H9 (cell line): ENCODE measurements around the gene BCAS1. TPM values are rescaled to one million over a fixed set of nuclear protein-coding genes. Genes with fewer than 3 reads are reported as not detected.

ENCODE experiments used
- DNase-seq: peaks from one replicate; pipeline ENCODE4 v3.0.0-alpha.2; 2017
- H2AFZ ChIP-seq: one replicate; pipeline ENCODE4 v1.6.1; 2013; ENCODE audit warnings: mild to moderate bottlenecking, low read length, control low read depth, moderate library complexity
- H2AK5ac ChIP-seq: 2 replicates; pipeline ENCODE4 v1.6.1; 2013; ENCODE audit warnings: low read length, control low read depth, mixed read lengths; ENCODE audit not compliant: insufficient read length
- H2BK120ac ChIP-seq: one replicate; pipeline ENCODE4 v1.6.1; 2013; ENCODE audit warnings: low read depth, mild to moderate bottlenecking, low read length, control low read depth, inconsistent platforms; ENCODE audit not compliant: poor library complexity, severe bottlenecking
- H2BK12ac ChIP-seq: 2 replicates; pipeline ENCODE4 v1.6.1; 2013; ENCODE audit warnings: low read length, control low read depth, mixed read lengths, low read depth; ENCODE audit not compliant: insufficient read length
- H2BK15ac ChIP-seq: 2 replicates; pipeline ENCODE4 v1.6.1; 2013; ENCODE audit warnings: low read depth, low read length, control low read depth
- H2BK20ac ChIP-seq: one replicate; pipeline ENCODE4 v1.6.1; 2013; ENCODE audit warnings: low read depth, mild to moderate bottlenecking, low read length, control low read depth, inconsistent platforms; ENCODE audit not compliant: poor library complexity, severe bottlenecking
- H2BK5ac ChIP-seq: 2 replicates; pipeline ENCODE4 v1.6.1; 2013; ENCODE audit warnings: low read length, control low read depth, mixed read lengths; ENCODE audit not compliant: insufficient read length
- H3K14ac ChIP-seq: 2 replicates; pipeline ENCODE4 v1.6.1; 2013; ENCODE audit warnings: low read length, control low read depth; ENCODE audit not compliant: insufficient read depth
- H3K18ac ChIP-seq: 2 replicates; pipeline ENCODE4 v1.6.1; 2013; ENCODE audit warnings: low read depth, mild to moderate bottlenecking, mixed read lengths, low read length, control low read depth; ENCODE audit not compliant: insufficient read length
- H3K23ac ChIP-seq: 2 replicates; pipeline ENCODE4 v1.6.1; 2013; ENCODE audit warnings: low read length, control low read depth, mixed read lengths, low read depth; ENCODE audit not compliant: insufficient read length
- H3K23me2 ChIP-seq: 2 replicates; pipeline ENCODE4 v1.6.1; 2013; ENCODE audit warnings: low read depth, mild to moderate bottlenecking, mixed read lengths, low read length, control low read depth; ENCODE audit not compliant: insufficient read length, poor library complexity, severe bottlenecking
- H3K27ac ChIP-seq: 2 replicates; pipeline ENCODE4 v1.5.1; 2013; ENCODE audit warnings: low read length, control low read depth, mixed read lengths, low read depth; ENCODE audit not compliant: insufficient read length
- H3K27me3 ChIP-seq: 2 replicates; pipeline ENCODE4 v1.6.1; 2013; ENCODE audit warnings: low read length, control low read depth, inconsistent platforms; ENCODE audit not compliant: insufficient read depth
- H3K4ac ChIP-seq: 2 replicates; pipeline ENCODE4 v1.6.1; 2013; ENCODE audit warnings: low read depth, mild to moderate bottlenecking, control low read depth, inconsistent platforms, low read length, moderate library complexity
- H3K4me1 ChIP-seq: 2 replicates; pipeline ENCODE4 v1.6.1; 2013; ENCODE audit warnings: low read length, control low read depth, inconsistent platforms; ENCODE audit not compliant: insufficient read depth
- H3K4me2 ChIP-seq: 2 replicates; pipeline ENCODE4 v1.6.1; 2013; ENCODE audit warnings: low read length, control low read depth, mixed read lengths; ENCODE audit not compliant: insufficient read length, insufficient read depth
- H3K56ac ChIP-seq: 2 replicates; pipeline ENCODE4 v1.6.1; 2013; ENCODE audit warnings: low read depth, mild to moderate bottlenecking, mixed read lengths, low read length, control low read depth; ENCODE audit not compliant: insufficient read length
- H3K79me1 ChIP-seq: 2 replicates; pipeline ENCODE4 v1.6.1; 2013; ENCODE audit warnings: low read depth, mild to moderate bottlenecking, moderate library complexity, low read length, control low read depth, inconsistent platforms; ENCODE audit not compliant: insufficient read depth, poor library complexity, severe bottlenecking
- H3K79me2 ChIP-seq: 2 replicates; pipeline ENCODE4 v1.6.1; 2013; ENCODE audit warnings: low read length, control low read depth, inconsistent platforms; ENCODE audit not compliant: insufficient read depth
- H3K9ac ChIP-seq: 2 replicates; pipeline ENCODE4 v1.6.1; 2013; ENCODE audit warnings: low read length, control low read depth, mixed read lengths; ENCODE audit not compliant: insufficient read length; ENCODE audit errors: extremely low read depth
- H3K9me3 ChIP-seq: one replicate; pipeline ENCODE4 v1.6.1; 2013; ENCODE audit warnings: low read depth, low read length, inconsistent platforms; ENCODE audit not compliant: control insufficient read depth
- H3T11ph ChIP-seq: one replicate; pipeline ENCODE4 v1.6.1; 2013; ENCODE audit warnings: mild to moderate bottlenecking, low read length, control low read depth, inconsistent platforms
- H4K20me1 ChIP-seq: one replicate; pipeline ENCODE4 v1.6.1; 2013; ENCODE audit not compliant: control insufficient read depth, insufficient read length, insufficient read depth
- H4K5ac ChIP-seq: 2 replicates; pipeline ENCODE4 v1.6.1; 2013; ENCODE audit warnings: low read depth, mild to moderate bottlenecking, mixed read lengths, low read length, control low read depth; ENCODE audit not compliant: insufficient read length
- H4K8ac ChIP-seq: replicated peaks from 2 replicates; pipeline ENCODE4 v1.6.1; 2013; ENCODE audit warnings: low read length, control low read depth, mixed read lengths, low read depth; ENCODE audit not compliant: insufficient read length
- H4K91ac ChIP-seq: 2 replicates; pipeline ENCODE4 v1.6.1; 2013; ENCODE audit warnings: low read depth, mild to moderate bottlenecking, moderate library complexity, mixed read lengths, low read length, control low read depth; ENCODE audit not compliant: insufficient read length
- H3K27ac Mint-ChIP-seq, 3 experiments: 2 replicates in 2 of 3; 3 replicates in 1 of 3; pipeline ENCODE4 v1.8.0; 2020 to 2021; ENCODE audit warnings: mixed read lengths in 3 of 3, mild to moderate bottlenecking in 1 of 3, moderate library complexity in 1 of 3
- H3K27me3 Mint-ChIP-seq: 2 replicates; pipeline ENCODE4 v1.8.0; 2021; ENCODE audit warnings: low read depth, mild to moderate bottlenecking, moderate library complexity, mixed read lengths
- H3K36me3 Mint-ChIP-seq, 3 experiments: 2 replicates in 2 of 3; 3 replicates in 1 of 3; pipeline ENCODE4 v1.8.0; 2020 to 2021; ENCODE audit warnings: low read depth in 3 of 3, mixed read lengths in 3 of 3; ENCODE audit not compliant: insufficient read depth in 1 of 3
- H3K4me1 Mint-ChIP-seq, 2 experiments: 2 replicates each; pipeline ENCODE4 v1.8.0; 2020; ENCODE audit warnings: mixed read lengths in 2 of 2
- H3K4me3 Mint-ChIP-seq, 2 experiments: 2 replicates in 1 of 2; 3 replicates in 1 of 2; pipeline ENCODE4 v1.8.0; 2020 to 2021; ENCODE audit warnings: mild to moderate bottlenecking in 2 of 2, mixed read lengths in 2 of 2, moderate library complexity in 1 of 2
- H3K9me3 Mint-ChIP-seq, 2 experiments: 2 replicates in 1 of 2; 3 replicates in 1 of 2; pipeline ENCODE4 v1.8.0; 2020; ENCODE audit warnings: mild to moderate bottlenecking in 2 of 2, mixed read lengths in 2 of 2, moderate library complexity in 1 of 2
- WGBS: extraction: QIAGEN DNeasy Blood & Tissue Kit; methylation state at CpG from one replicate; pipeline ENCODE4 v1.1.7; 2013; ENCODE audit warnings: missing lambda C conversion rate, low lambda C conversion rate, mixed read lengths; ENCODE audit not compliant: insufficient read length; ENCODE audit errors: extremely low coverage; 5-methylcytosine and 5-hydroxymethylcytosine counted together
- total RNA-seq: library from RNA; stranded (reverse); gene quantifications from 2 replicates; pipeline ENCODE4 v1.2.1, GENCODE V29; 2021
- TF ChIP-seq, protein P1 (sequence below): fragments of 200-600 bp; sonication (generic); conservative IDR thresholded peaks from 3 replicates; pipeline ENCODE4 v1.8.0; 2021; ENCODE audit warnings: antibody characterized with exemption, mild to moderate bottlenecking

The BCAS1 gene
- total RNA-seq, 1 experiment from 2014 or later, result 0.15 TPM

DNA sequence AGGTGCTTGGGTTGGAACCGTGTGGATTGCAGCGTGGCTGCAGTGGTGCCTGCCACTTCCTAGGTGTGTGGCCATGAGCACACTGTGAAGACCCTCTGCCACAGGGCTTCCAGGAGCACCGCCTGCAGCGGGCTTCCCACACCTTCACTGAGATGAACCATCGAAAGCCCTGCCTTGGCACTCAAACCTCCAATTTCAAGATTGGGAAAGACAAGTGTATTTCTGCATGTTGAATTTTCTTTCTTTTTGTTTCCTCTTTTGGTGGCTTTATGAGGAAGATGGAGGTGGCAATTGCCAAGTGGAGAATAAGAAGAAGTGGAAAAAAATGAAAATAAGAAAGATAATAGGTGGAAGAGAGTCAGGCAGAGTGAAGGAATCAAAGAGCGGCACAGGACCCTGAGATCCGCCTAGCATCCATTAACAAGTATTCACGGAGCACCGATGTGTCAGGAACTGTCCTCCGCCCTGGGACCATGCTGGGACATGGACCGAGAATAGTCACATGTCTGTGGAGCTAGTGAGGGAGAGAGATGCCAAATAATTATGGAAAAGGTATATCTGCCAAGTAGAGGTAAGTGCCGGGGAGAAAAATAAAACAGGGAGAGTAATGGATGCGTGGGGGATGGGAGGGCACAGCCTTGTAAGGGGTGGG is 159.9 kb downstream of the BCAS1 start:
- H3K9me3 Mint-ChIP-seq, result peaks cover 10 to 11% of the 10 kb centered on the region in 2 experiments
- WGBS, result no CpG with 5 or more reads among the region's 13 CpGs
- H3K79me2 ChIP-seq, result no peaks in the 10 kb centered on the region
- no peak overlapping the region for H3K4me2 ChIP-seq
- peaks cover 19 to 22% of the 10 kb centered on the region in 2 experiments for H3K4me1 Mint-ChIP-seq
- peaks cover 7% of the 10 kb centered on the region; the same call in 1 of the 2 replicates for H3K4me1 ChIP-seq
- no peak overlapping the region for H3K14ac ChIP-seq
- TF ChIP-seq, protein P1, sequence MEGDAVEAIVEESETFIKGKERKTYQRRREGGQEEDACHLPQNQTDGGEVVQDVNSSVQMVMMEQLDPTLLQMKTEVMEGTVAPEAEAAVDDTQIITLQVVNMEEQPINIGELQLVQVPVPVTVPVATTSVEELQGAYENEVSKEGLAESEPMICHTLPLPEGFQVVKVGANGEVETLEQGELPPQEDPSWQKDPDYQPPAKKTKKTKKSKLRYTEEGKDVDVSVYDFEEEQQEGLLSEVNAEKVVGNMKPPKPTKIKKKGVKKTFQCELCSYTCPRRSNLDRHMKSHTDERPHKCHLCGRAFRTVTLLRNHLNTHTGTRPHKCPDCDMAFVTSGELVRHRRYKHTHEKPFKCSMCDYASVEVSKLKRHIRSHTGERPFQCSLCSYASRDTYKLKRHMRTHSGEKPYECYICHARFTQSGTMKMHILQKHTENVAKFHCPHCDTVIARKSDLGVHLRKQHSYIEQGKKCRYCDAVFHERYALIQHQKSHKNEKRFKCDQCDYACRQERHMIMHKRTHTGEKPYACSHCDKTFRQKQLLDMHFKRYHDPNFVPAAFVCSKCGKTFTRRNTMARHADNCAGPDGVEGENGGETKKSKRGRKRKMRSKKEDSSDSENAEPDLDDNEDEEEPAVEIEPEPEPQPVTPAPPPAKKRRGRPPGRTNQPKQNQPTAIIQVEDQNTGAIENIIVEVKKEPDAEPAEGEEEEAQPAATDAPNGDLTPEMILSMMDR, result no peak
- H4K91ac ChIP-seq, result no peak overlapping the region
- H3K4ac ChIP-seq, result no peak overlapping the region
- H3K56ac ChIP-seq, result no peak overlapping the region
- no peaks in the 10 kb centered on the region for H3K23me2 ChIP-seq
- H3T11ph ChIP-seq, result no peak overlapping the region
- H2AFZ ChIP-seq, result no peak overlapping the region
- H2BK20ac ChIP-seq, result no peak overlapping the region
- H3K27me3 ChIP-seq, result no peaks in the 10 kb centered on the region
- H4K8ac ChIP-seq, result no peak overlapping the region
- H3K27ac ChIP-seq, result no peak overlapping the region
- DNase-seq, result no peak
- no peak overlapping the region for H3K23ac ChIP-seq
- H2BK15ac ChIP-seq, result no peak overlapping the region
- H3K9ac ChIP-seq, result no peak overlapping the region
- no peak overlapping the region for H3K4me3 Mint-ChIP-seq
- H4K5ac ChIP-seq, result no peak overlapping the region
- H2BK5ac ChIP-seq, result no peak overlapping the region
- no peaks in the 10 kb centered on the region for H3K79me1 ChIP-seq
- H3K36me3 Mint-ChIP-seq, result peaks cover 7 to 11% (median 9%) of the 10 kb centered on the region in 3 experiments; a peak in 6 of 7 replicates
- no peak overlapping the region for H2BK120ac ChIP-seq
- H4K20me1 ChIP-seq, result no peaks in the 10 kb centered on the region
- peaks cover 4% of the 10 kb centered on the region for H3K9me3 ChIP-seq
- H2BK12ac ChIP-seq, result no peak overlapping the region
- H3K27me3 Mint-ChIP-seq, result no peaks in the 10 kb centered on the region; the same call in 1 of the 2 replicates
- H3K27ac Mint-ChIP-seq, result no peak overlapping the region
- no peak overlapping the region for H2AK5ac ChIP-seq
- no peak overlapping the region for H3K18ac ChIP-seq
